GM19463 (cell line): ENCODE measurements around the gene CEP55.
"Not testable (repeated sequence)": the region's sequence is repeated elsewhere in the genome, so short reads cannot be mapped to it uniquely, and the experiment has no call there.

Experiments used
- ATAC-seq: cut with Tn5 transposase; IDR thresholded peaks from one replicate; pipeline ENCODE4 v1.9.1; 2021; ENCODE audit warnings: mild to moderate bottlenecking, moderate library complexity; ENCODE audit not compliant: unreplicated experiment

CEP55 gene

GRCh38 chr10:93505075-93505474 is 8.7 kb downstream of the CEP55 start:
- ATAC-seq = no peak

GRCh38 chr10:93509816-93510215 is 13.4 kb downstream of the CEP55 start:
- no peak for ATAC-seq

DNA sequence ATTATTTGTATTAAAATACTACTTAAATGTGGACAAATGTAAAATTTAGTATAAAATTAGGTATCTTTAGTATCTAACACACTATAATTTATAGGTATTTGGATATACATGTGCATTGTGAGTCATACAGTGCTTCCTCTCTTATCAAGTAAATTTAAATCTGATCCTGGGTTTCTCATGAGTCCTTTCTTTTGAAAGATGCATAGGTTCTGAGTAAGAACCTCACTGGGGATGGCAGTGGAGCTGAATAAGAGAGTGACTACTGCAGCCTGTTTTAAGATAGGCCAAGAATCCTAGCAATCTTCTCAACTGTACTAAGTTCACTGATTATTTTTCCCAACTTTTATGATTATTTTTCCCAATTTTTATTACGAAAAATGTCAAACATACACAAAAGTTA is 16.2 kb downstream of the CEP55 start:
- no peak for ATAC-seq

DNA sequence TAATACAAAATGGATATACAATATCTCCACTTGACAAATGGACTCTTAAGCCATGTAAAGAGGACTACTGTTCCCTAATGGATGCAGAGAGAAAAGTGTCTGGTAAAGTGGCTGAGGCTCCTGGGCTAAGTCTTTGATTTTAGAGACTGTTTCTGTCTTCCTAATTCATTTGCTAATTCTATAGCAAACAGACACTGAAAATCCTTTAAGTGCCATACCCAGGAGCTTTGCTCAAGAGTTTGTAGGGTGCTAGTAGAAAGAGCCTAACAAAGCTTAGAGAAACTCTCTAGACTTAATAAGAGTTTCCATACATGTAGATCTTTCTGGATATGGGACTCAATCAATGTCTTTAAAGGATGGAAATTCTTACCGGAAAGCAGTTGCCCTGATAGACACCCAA is 16.7 kb downstream of the CEP55 start:
- ATAC-seq = no peak

GRCh38 chr10:93514521-93514920 is 18.1 kb downstream of the CEP55 start:
- ATAC-seq = no peak

GRCh38 chr10:93515071-93516005 is 18.9 kb downstream of the CEP55 start:
- ATAC-seq = no peak

- no peak for ATAC-seq
These were observed 19.6 kb downstream of the CEP55 start for GRCh38 chr10:93516006-93516380.

DNA sequence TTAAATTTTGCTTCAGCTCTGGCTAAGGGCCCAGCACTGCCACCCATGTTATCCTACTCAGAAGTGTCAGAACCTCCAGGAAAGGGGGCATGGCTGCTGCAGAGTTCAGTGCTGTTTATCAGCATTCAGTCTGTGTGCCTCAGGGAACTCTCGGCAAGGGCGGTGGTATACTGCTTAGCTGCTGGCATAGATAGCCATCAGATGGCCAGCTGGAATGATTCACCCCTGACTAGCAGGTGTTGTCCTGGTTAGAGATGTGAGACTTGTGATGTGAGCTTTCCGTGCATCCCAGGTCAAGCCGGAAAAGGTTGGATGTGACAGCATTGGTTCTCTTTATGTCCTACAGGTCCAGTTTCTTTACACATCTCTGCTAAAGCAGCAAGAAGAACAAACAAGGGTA is 22.1 kb downstream of the CEP55 start:
- ATAC-seq = no peak

DNA sequence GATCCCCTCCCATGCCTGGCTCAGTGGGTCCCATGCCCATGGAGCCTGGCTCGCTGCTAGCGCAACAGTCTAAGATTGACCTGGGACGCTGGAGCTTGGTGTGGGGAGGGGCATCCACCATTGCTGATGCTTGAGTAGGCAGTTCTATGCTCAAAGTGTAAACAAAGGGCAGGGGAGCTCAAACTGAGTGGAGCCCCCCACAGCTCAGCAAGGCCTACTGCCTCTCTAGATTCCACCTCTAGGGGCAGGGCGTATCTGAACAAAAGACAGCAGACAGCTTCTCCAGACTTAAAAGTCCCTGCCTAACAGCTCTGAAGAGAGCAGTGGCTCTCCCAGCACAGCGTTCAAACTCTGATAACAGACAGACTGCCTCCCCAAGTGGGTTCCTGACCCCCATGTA is 38.9 kb downstream of the CEP55 start:
- ATAC-seq = no peak

GRCh38 chr10:93540871-93541270 is 44.5 kb downstream of the CEP55 start:
- ATAC-seq = not testable (repeated sequence)

DNA sequence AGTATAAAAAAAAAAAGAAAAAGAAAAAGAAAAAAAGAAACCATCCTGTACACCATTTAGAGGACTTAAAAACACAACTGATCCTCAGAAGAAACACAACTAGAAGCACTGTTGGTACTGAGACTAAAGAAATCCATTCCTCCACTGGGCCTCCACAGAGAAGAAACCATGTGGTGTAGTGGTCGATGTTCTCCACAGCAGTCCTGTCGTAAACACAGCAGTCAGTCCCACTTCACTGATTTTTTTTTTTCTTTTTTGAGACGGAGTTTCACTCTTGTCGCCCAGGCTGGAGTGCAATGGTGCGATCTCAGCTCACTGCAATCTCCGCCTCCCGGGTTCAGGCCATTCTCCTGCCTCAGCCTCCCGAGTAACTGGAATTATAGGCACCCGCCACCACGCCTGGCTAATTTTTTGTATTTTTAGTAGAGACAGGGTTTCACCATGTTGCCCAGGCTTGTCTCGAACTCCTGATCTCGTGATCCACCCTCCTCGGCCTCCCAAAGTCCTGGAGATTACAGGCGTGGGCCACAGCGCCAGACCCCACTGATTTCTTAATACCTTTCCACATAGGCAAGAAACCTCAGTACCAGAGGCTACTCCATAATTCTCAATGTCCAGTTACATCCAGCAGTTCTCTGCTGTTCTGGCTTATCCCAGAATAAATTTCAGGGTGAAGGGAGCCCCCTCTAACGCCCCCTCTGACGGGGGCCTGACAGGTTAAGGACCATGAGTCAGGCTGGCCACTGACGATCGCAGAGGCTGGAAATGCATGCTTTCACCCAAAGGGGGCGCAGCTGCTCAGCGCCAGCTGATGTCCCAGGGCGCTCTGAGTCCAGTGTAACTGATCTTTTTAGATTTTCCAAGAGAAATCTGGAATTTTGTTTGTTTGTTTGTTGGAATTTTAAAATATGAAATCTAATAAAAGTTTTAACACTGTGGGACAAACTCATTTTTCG is 45.3 kb downstream of the CEP55 start:
- ATAC-seq = no peak

DNA sequence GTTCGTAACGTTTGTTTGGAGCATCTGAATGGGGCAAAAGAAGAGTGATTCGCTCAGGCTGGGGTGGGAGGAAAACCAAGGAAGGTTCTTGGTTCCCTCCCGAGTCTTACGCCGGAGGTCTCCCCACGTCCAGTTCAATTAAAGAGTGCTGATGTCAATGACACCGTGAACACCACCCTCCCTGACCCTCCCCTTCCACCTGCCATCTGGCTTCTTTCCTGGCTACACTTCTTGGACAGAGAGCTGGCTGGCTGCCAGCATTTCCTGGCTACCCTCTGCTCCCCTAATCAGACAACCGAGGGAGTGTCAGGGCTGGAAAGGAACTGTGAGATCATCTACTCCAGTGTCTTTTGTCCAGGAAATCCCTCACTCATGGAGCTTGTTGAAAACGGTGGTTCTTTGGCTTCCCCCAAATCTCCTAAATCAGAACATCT is 46.0 kb downstream of the CEP55 start:
- no peak for ATAC-seq

- ATAC-seq = not testable (repeated sequence)
These were observed 50.6 kb downstream of the CEP55 start for GRCh38 chr10:93546995-93547394.

DNA sequence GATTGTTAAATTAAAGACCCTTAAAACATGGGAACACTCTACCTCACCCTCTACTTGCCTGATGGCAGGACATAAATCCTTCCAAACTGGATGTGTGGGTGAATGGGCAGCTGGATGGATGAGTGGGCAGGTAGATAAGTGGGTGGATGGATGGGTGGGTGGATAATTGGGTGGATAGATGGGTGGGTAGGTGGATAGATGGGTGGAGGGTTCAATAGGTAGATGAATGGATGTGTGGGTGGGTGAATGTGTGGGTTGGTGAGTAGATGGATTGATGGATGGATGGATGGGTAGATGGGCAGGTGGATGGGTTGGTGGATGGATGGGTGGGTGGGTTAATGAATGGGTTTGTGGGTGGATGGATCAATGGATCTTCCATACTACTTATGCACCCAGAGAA is 51.1 kb downstream of the CEP55 start:
- no peak for ATAC-seq

DNA sequence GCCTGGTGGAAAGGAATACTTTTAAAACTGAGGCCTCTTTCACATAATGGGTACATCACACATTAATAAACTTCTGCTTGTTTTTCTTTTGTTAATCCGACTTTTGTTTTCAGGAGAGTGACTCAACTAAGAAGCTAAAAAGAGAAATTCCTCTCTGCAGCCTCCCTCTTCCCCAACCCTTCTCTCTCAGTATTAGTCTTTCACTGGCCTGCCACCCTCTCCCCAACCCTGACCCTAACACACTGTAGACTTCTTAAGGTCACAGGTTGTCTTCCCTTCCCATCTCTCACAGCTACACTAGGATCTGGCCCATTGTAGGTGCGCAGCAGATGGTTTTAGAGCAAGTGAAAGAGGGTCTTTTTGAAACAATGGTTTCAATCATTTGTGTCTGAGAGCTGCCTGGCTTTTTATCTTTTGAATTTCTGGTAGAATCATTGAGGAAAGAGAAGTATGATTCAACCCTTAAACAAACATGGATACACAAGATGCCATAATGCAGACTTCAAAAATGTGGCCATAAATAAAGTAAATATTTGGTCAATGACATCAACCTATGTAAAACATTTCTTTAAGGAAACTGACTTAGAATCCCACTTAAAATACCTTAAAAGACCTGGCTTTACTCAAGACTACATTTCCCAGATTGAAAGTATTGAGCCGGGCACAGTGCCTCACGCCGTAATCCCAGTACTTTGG is 52.1 kb downstream of the CEP55 start:
- no peak for ATAC-seq

DNA sequence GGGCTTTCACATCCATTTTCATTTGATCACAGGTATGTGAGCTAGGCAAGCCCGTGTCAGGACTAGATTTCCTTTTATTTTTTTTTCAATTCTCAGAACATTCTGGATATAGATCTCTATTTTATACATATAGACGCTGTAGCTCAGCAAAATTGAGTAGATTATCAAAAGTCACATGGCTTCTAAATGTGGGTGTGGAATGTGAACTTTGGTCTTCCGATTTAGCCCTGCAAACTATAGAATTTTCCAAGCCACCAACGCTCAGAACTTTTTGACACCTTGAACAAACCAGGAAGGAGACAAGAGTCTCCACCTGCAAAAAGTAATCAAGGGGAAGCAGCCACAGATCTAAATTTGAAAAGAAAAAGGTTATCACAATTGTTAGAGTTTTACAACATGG is 54.2 kb downstream of the CEP55 start:
- no peak for ATAC-seq

GRCh38 chr10:93552780-93553179 is 56.4 kb downstream of the CEP55 start:
- ATAC-seq = no peak

DNA sequence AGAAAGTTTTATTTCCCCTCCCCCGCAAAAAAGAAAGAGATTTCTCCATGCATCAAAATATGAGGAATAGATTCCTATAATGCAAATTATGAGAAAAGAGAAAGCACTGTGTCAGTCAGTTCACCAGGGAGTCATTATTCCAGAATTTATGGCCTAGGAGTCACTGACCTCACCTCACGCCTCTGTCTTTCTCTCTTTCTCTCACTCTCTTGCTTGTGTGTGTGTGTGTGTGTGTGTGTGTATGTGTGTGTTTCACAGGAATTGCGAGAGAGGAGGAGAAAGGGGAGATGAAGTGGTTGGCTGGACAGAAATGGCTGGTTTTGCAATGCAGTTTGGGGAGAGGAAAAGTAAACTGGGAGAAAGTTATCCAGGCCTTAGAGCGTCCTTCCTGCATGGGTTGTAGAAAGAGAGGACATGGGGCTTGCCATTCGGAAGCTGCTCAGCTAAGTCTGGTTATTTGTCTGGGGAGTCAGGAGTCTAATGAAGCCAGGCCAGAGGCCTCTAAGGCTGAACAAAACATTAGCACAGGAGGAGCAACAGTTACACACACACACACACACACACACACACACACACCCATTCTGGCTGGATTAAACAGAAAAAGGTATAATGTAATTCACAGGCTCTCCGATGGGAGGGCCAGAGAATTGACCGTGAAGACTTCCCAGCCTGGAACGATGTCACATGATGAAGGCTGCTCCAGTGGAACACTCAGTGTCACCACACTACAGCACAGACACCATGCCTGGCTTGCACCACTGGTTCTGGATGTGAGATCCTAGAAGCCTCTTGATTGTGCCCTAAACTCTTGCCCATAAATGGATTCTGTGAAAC is 57.3 kb downstream of the CEP55 start:
- no peak for ATAC-seq

GRCh38 chr10:93554316-93554663 is 57.9 kb downstream of the CEP55 start:
- ATAC-seq = no peak

DNA sequence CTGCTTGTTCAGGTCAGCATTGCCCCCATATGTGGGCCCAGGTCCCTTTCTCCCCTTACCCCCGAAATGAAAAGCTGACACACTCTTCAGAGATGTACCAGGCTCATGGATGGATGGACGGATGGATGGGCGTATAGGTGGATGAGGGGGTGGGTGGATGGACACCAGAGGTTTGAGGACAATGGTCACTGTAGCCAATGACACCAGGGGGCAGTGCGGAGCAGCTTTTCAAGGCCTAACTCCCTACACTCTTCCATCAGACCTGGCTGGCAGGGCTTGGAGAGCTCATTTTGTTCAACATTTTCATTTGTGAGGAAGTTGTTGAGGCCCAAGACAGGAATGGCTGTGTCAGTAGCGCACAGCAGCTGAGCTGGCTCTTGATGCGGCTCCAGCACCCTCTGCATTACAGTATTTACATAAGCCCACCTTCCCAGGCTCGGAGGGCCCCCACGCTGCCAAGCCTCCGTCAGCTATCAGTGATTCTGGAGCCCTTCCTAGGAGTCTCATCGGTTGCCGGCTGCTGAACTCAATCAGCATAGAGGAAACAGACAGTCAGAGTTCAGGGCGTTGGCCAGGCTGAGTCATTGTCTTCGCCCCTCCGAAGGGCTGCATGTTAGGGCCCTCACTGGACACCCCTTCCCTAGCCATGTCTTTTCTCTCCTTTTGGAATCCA is 58.5 kb downstream of the CEP55 start:
- peak; percentile 70 for ATAC-seq
